ENCODE measurements around the gene ST8SIA5.

The ST8SIA5 gene

GRCh38 chr18:46663539-46663938, 93.3 kb downstream of the ST8SIA5 start:
- no peaks in the 10 kb centered on the region for H3K9me3 ChIP-seq (ENCODE audit: insufficient read depth, low read length, severe bottlenecking)
- TF ChIP-seq EZH2 (IDR thresholded peaks at IDR 0.05; ENCODE audit: borderline replicate concordance, low read depth, low read length, severe bottlenecking), result no peak
- H2AFZ ChIP-seq (ENCODE audit: low read depth, low read length), result no peak overlapping the region
- no peak overlapping the region for H3K27ac ChIP-seq (ENCODE audit: low read length)
- no peaks in the 10 kb centered on the region for H3K79me2 ChIP-seq (ENCODE audit: insufficient read depth, low read length)
- ATAC-seq (ENCODE audit: insufficient read depth, low read depth), result no peak
- H3K4me3 ChIP-seq (ENCODE audit: low read depth in 1 of 2, low read length in 2 of 2), result no peak overlapping the region
- H3K9ac ChIP-seq (ENCODE audit: low read depth, low read length), result no peak overlapping the region
- no peaks in the 10 kb centered on the region for H3K4me1 ChIP-seq (ENCODE audit: insufficient read depth, low read length)
- H4K20me1 ChIP-seq (ENCODE audit: insufficient read depth, low read length), result no peaks in the 10 kb centered on the region
- no peak overlapping the region for H3K4me2 ChIP-seq (ENCODE audit: insufficient read depth, low read length)
- H3K36me3 ChIP-seq (ENCODE audit: insufficient read depth, low read length), result no peaks in the 10 kb centered on the region
- H3K27me3 ChIP-seq (ENCODE audit: insufficient read depth, low read length, poor library complexity), result peaks cover 10% of the 10 kb centered on the region
- no peak for DNase-seq

DNA sequence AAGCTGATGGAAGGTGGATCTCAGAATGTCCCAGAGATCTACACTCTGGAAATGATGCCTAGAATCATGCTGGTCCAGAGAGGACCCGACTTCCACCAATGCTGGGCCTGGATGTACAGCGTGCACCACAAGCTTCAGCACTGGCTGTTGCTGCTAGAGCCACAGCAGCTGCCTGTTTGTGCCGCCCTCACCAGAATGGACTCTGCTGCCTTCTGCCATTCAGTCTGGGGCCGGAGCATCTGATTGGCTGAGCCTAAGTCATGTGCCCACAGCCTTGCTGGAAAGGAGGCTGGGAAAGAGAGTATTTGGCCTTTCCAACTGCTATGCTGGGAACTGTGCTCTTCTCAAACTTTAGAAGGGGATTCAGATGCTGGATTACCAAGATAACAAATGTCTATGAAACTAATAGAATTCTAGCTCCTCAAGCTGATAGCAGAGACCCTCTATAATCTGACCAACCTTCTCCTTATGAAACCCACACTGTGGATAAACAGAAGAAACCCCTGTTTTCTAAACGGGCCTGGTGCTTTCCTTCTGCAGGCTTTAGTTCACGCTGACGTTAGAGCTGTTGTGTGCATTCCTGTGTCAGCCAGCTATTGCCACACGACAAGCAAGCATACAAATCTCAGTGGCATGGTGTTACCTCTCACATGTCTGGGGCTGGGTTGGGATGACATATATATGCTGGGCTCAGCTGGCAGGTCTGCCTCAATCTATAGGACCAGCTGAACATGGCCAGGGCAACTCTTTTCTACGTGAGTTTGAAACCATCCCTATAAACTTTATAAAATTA, 95.7 kb downstream of the ST8SIA5 start:
- no peak overlapping the region for H3K27ac ChIP-seq (ENCODE audit: low read length)
- no peak overlapping the region for H3K4me3 ChIP-seq (ENCODE audit: low read depth in 1 of 2, low read length in 2 of 2)
- no peak overlapping the region for H2AFZ ChIP-seq (ENCODE audit: low read depth, low read length)
- no peaks in the 10 kb centered on the region for H3K9me3 ChIP-seq (ENCODE audit: insufficient read depth, low read length, severe bottlenecking)
- H3K9ac ChIP-seq (ENCODE audit: low read depth, low read length), result no peak overlapping the region
- no peaks in the 10 kb centered on the region for H4K20me1 ChIP-seq (ENCODE audit: insufficient read depth, low read length)
- no peak overlapping the region for H3K4me2 ChIP-seq (ENCODE audit: insufficient read depth, low read length)
- no peaks in the 10 kb centered on the region for H3K36me3 ChIP-seq (ENCODE audit: insufficient read depth, low read length)
- ATAC-seq (ENCODE audit: insufficient read depth, low read depth) (no peak), DNase-seq (no peak)
- H3K4me1 ChIP-seq (ENCODE audit: insufficient read depth, low read length), result peaks cover 3% of the 10 kb centered on the region; the same call in 1 of the 2 replicates
- peaks cover 8% of the 10 kb centered on the region for H3K27me3 ChIP-seq (ENCODE audit: insufficient read depth, low read length, poor library complexity)
- H3K79me2 ChIP-seq (ENCODE audit: insufficient read depth, low read length), result no peaks in the 10 kb centered on the region
- TF ChIP-seq EZH2 (IDR thresholded peaks at IDR 0.05; ENCODE audit: borderline replicate concordance, low read depth, low read length, severe bottlenecking), result no peak
- TF ChIP-seq CTCF (IDR thresholded peaks at IDR 0.05; ENCODE audit: borderline replicate concordance, extremely low read depth, low read length, poor library complexity, severe bottlenecking), result no peak

GRCh38 chr18:46659484-46659883, 97.4 kb downstream of the ST8SIA5 start:
- DNase-seq (no peak), ATAC-seq (ENCODE audit: insufficient read depth, low read depth) (no peak)
- no peaks in the 10 kb centered on the region for H3K79me2 ChIP-seq (ENCODE audit: insufficient read depth, low read length)
- no peak overlapping the region for H3K4me2 ChIP-seq (ENCODE audit: insufficient read depth, low read length)
- H3K36me3 ChIP-seq (ENCODE audit: insufficient read depth, low read length), result no peaks in the 10 kb centered on the region
- peaks cover 4% of the 10 kb centered on the region for H3K27me3 ChIP-seq (ENCODE audit: insufficient read depth, low read length, poor library complexity)
- no peaks in the 10 kb centered on the region for H4K20me1 ChIP-seq (ENCODE audit: insufficient read depth, low read length)
- no peak overlapping the region for H3K4me3 ChIP-seq (ENCODE audit: low read depth in 1 of 2, low read length in 2 of 2)
- no peak overlapping the region for H3K9ac ChIP-seq (ENCODE audit: low read depth, low read length)
- no peak overlapping the region for H3K27ac ChIP-seq (ENCODE audit: low read length)
- H2AFZ ChIP-seq (ENCODE audit: low read depth, low read length), result no peak overlapping the region
- H3K9me3 ChIP-seq (ENCODE audit: insufficient read depth, low read length, severe bottlenecking), result no peaks in the 10 kb centered on the region
- H3K4me1 ChIP-seq (ENCODE audit: insufficient read depth, low read length), result peaks cover 6% of the 10 kb centered on the region
- no peak for TF ChIP-seq CTCF (IDR thresholded peaks at IDR 0.05; ENCODE audit: borderline replicate concordance, extremely low read depth, low read length, poor library complexity, severe bottlenecking)
- no peak for TF ChIP-seq EZH2 (IDR thresholded peaks at IDR 0.05; ENCODE audit: borderline replicate concordance, low read depth, low read length, severe bottlenecking)

GRCh38 chr18:46657115-46657955, 99.5 kb downstream of the ST8SIA5 start, which contains the start of gene LOXHD1:
Gene LOXHD1, minus strand, starts transcription at chr18:46657220. Its CDS starts 187 bp downstream, at chr18:46657033.
- Histone ChIP-seq H3K9ac (ENCODE audit: low read depth, low read length) (no peak within 1 kb of the TSS), H3K4me3 (ENCODE audit: low read depth in 1 of 2, low read length in 2 of 2) (no peak within 1 kb of the TSS), H4K20me1 (ENCODE audit: insufficient read depth, low read length) (no peaks in the 10 kb centered on the region), H3K27me3 (ENCODE audit: insufficient read depth, low read length, poor library complexity) (no peaks in the 10 kb centered on the region), H2AFZ (ENCODE audit: low read depth, low read length) (peak within 1 kb of the TSS; percentile 59; the same call in 1 of the 2 replicates), H3K79me2 (ENCODE audit: insufficient read depth, low read length) (no peaks in the 10 kb centered on the region), H3K27ac (ENCODE audit: low read length) (no peak within 1 kb of the TSS), H3K9me3 (ENCODE audit: insufficient read depth, low read length, severe bottlenecking) (no peaks in the 10 kb centered on the region), H3K4me1 (ENCODE audit: insufficient read depth, low read length) (peaks cover 8% of the 10 kb centered on the region), H3K4me2 (ENCODE audit: insufficient read depth, low read length) (no peak within 1 kb of the TSS), H3K36me3 (ENCODE audit: insufficient read depth, low read length) (no peaks in the 10 kb centered on the region)
- no peak for DNase-seq
- ATAC-seq (ENCODE audit: insufficient read depth, low read depth), result no peak
- TF ChIP-seq EZH2 (IDR thresholded peaks at IDR 0.05; ENCODE audit: borderline replicate concordance, low read depth, low read length, severe bottlenecking), result no peak
- no peak for TF ChIP-seq CTCF (IDR thresholded peaks at IDR 0.05; ENCODE audit: borderline replicate concordance, extremely low read depth, low read length, poor library complexity, severe bottlenecking)
